NCI-H524 (cell line): ENCODE results near the gene BABAM2.

ENCODE experiments used
- DNase-seq, 2 experiments: peaks; one replicate each; lab custom pipeline; 2025; lab: John Stamatoyannopoulos, UW

BABAM2 gene

GRCh38 chr2:27911458-27912210, 21.1 kb downstream of the BABAM2 start:
- no peak for DNase-seq

GRCh38 chr2:27912512-27912911, 22.0 kb downstream of the BABAM2 start:
- DNase-seq, result no peak

GRCh38 chr2:27914041-27914804, 23.7 kb downstream of the BABAM2 start:
- DNase-seq, result no peak

- no peak for DNase-seq
Measured at GRCh38 chr2:27914805-27915175, 24.3 kb downstream of the BABAM2 start.

- no peak for DNase-seq
Measured at GRCh38 chr2:27915191-27915590, 24.7 kb downstream of the BABAM2 start.

GRCh38 chr2:27915874-27916273, 25.3 kb downstream of the BABAM2 start:
- no peak for DNase-seq

- DNase-seq, result no peak
Measured at GRCh38 chr2:27916293-27916995, 25.9 kb downstream of the BABAM2 start.

GRCh38 chr2:27920148-27920885, 29.8 kb downstream of the BABAM2 start:
- no peak for DNase-seq

- DNase-seq, result no peak
Measured at GRCh38 chr2:27921424-27921823, 30.9 kb downstream of the BABAM2 start.

GRCh38 chr2:27921880-27922547, 31.5 kb downstream of the BABAM2 start:
- DNase-seq, result no peak

- no peak for DNase-seq
Measured at GRCh38 chr2:27922842-27923241, 32.3 kb downstream of the BABAM2 start.

- no peak for DNase-seq
Measured at GRCh38 chr2:27925766-27926472, 35.4 kb downstream of the BABAM2 start.

GRCh38 chr2:27929916-27930486, 39.5 kb downstream of the BABAM2 start:
- DNase-seq, result no peak

- DNase-seq, result no peak
Measured at GRCh38 chr2:27931361-27931950, 40.9 kb downstream of the BABAM2 start.

GRCh38 chr2:27932396-27932795, 41.9 kb downstream of the BABAM2 start:
- no peak for DNase-seq

- DNase-seq, result no peak
Measured at GRCh38 chr2:27935026-27935425, 44.5 kb downstream of the BABAM2 start.

- DNase-seq, result no peak
Measured at GRCh38 chr2:27940090-27940671, 49.7 kb downstream of the BABAM2 start.

GRCh38 chr2:27940982-27941381, 50.5 kb downstream of the BABAM2 start:
- no peak for DNase-seq

- DNase-seq, result peak in 1 of 2 experiments; percentile 32
Measured at GRCh38 chr2:27942612-27943547, 52.4 kb downstream of the BABAM2 start.
